GM12865 (cell line): ENCODE data around the gene RBKS.

Experiments
- DNase-seq: peaks from one replicate; pipeline ENCODE4 v3.0.0; 2010; ENCODE audit warnings: low read depth
- H3K4me3 ChIP-seq: 2 replicates; pipeline ENCODE4 v1.5.1; 2011; ENCODE audit warnings: mild to moderate bottlenecking, low read depth, low read length, control low read depth
- CTCF ChIP-seq: IDR thresholded peaks from 2 replicates; pipeline ENCODE4 v1.5.1; 2011; ENCODE audit warnings: low read length, control low read depth, low read depth, inconsistent platforms; ENCODE audit not compliant: insufficient read depth; ENCODE audit errors: missing control alignments

RBKS gene

DNA sequence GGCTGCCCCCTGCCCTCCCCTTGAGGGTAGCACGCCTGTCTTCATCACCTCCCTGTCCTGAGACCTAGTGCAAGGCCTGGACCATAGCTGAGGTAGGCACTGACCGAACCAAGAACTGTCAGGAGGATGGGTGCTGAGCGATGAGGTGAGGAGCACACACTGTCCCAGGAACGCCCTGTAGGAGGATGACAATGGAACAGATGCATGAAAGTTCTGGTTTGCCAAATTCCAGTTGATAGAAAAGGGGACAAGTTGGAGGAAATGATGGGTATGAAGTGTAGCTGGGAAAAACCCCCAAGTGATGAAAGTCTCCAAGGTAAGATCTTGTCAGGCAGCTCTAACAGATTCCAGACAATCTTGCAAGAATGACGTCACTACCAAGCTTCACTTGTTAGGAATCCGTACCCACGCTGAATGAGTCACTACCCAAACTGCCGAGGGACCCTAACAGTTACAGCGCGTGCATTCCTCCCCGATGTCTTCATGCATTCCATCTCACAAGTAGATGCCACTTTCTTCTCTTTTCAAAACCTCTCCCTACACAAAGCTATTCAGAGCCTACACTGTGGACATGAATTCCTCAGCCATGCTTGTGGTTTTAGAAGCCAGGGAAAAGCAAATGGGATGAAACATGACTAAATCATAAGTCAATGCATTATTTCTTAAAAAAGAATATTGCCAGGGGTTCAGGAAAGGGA, 91.1 kb downstream of the RBKS start:
- DNase-seq: no peak

DNA sequence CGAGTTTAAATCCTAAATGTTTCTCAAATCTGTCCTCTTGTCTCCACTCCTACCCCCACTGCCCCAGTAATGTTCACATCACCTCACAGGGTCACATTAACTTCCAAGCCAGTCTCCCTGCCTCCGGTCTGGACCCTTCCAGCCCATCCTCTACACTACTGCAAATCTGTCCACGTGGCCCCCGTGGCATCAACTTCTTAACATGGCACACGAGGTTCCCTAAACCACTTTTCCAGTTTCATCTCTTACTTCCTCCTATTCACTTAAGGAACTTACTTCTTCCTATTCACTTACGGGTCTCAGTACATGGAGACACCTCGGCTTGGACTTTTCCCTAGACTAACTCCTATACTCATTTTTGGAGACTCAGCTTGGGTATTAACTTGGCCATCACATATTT, 91.7 kb downstream of the RBKS start:
- no peak for TF ChIP-seq CTCF
- no peak for DNase-seq
- no peak overlapping the region for H3K4me3 ChIP-seq

More for the DNA sequence above, 91.1 kb downstream of the RBKS start:
- H3K4me3 ChIP-seq: no peak overlapping the region
- no peak for TF ChIP-seq CTCF

GRCh38 chr2:27797841-27798240, 92.3 kb downstream of the RBKS start:
- DNase-seq: no peak
- H3K4me3 ChIP-seq: no peak overlapping the region
- TF ChIP-seq CTCF: no peak

DNA sequence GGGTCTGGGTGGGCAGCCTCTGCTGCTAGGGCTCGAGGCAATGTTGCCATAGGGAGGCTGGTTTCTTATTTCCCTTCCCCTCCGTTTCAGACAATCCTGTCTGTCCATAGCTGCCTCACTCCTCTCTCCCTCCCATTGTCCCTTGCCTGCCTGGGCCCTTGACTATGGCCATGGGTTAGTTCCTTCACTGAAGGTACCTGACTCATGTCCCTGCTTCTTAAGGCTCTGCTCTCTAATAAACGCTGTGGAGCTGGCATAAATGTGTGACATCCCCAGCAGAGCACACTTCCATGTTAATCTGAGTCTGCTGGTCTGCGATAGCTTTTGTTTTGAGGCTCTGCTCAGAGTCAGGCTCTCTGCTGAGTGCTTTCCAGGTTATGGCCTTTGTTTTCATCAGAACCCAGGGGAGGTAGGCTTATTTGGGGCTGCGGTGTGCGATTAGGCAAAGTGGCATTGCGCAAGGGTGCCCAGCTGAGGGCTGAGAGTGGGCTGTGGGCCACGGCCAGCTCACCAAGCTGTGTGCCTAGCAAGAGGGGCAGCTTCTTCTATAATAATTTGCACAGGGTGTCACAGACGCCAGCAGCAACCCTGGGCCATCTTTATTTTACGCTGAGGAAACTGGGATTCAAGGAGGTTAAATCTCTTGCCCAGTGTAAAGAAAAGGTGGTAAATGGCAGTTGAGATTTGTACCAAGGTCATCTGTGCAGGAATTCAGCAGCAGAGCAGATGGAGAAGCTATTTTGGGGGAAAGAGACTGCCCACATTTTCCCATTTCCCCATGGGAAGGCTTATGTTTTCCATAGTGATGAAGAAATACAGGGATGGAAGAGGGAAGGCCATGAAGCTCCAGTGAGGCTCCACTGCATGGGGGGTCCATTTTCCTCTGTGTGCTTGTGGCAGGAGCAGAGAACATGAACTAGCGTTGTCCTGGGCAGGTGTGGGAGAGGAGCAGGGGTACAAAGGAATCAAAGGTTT, 93.1 kb downstream of the RBKS start:
- DNase-seq: no peak
- H3K4me3 ChIP-seq: no peak overlapping the region
- no peak for TF ChIP-seq CTCF

DNA sequence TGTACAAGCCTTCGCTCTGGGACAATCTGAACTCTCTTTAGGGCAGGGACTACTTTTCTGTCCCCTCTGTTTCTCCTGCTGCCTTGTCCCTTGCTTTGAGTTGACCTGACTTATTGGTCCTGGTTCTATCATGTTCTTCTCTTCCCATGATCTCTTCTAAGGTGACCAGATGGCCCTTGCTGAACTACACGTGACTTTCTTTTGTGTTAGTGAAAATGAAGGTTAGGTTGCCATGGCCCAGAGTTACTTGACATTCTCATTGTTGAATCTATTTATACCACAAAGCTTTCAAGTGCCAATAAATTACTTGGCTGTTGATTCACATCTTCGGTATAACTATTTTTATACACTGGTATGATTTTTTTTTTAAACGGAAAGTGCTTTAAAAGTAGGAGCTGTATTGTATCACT, 94.3 kb downstream of the RBKS start:
- DNase-seq: no peak
- H3K4me3 ChIP-seq: no peak overlapping the region
- TF ChIP-seq CTCF: no peak

DNA sequence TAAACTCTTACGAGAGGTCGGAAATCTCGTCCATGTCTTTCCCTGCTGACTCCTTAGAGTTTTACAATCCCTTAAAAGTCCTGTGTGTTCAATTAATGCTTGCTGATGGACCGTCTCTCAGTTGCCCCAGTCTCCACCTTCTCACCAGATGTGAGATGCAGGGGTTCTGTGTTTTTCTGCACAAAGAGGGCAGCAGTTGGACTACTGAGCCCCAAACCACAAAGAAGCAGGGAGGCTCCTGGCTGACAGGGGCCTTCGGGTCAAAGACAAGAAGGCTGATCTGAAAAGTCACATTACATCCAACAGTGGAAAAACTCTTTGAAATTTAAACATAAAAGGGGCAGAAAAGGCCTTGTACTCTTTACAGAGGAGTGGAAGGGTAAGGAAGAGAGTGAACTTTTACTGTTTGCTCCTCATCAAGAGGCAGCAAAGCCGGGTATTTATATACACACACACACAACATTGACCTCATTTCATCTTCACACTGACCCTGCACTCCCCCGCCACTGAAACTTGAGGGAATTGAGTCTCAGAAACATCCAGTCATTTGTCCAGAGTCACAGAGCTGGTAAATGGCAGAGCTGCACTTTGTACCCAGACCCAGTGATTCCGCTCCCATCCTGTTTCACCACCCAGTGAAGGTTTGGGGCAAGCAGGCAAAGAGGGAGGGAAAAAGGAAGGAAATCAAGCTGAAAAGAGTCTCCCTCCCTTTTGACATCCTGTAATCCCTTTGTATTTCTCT, 94.9 kb downstream of the RBKS start:
- no peak for DNase-seq
- H3K4me3 ChIP-seq: no peak overlapping the region
- no peak for TF ChIP-seq CTCF
